ENCODE results near the gene CILP2. TPM values are rescaled to one million over a fixed set of nuclear protein-coding genes. Genes with fewer than 3 reads are reported as not detected.

The CILP2 gene
- total RNA-seq, 3 donors from 2014 or later, result 0.15 to 0.66 (median 0.16) TPM

GRCh38 chr19:19535311-19536191 is 2.5 kb upstream of the CILP2 start:
- intact Hi-C loops (cut with DNase I; ENCODE audit: low total_unique reads), result loop anchor here (10.0 kb wide), 1 partner anchor 419 kb away; no protein-coding TSS in a partner anchor
- TF ChIP-seq CTCF (IDR thresholded peaks at IDR 0.05) (no peak), POLR2A (IDR thresholded peaks at IDR 0.05) (no peak), POLR2AphosphoS5 (IDR thresholded peaks at IDR 0.05) (no peak)
- no peak for DNase-seq (ENCODE audit: low spot score in 2 of 2)

GRCh38 chr19:19537075-19538048 is 703 bp upstream of the CILP2 start:
- intact Hi-C loops (cut with DNase I; ENCODE audit: low total_unique reads), result loop anchor here (10.0 kb wide), 1 partner anchor 417 kb away; no protein-coding TSS in a partner anchor
- Histone ChIP-seq H3K27me3 (no peaks in the 10 kb centered on the region), H3K36me3 (no peaks in the 10 kb centered on the region), H3K4me3 (peak overlapping the region; percentile 28 to 70 (median 52)), H3K27ac (peak overlapping the region; percentile 10 to 19), H3K4me1 (peaks cover 0 to 7% of the 10 kb centered on the region in 2 donors), H3K9me3 (peaks cover 0 to 5% of the 10 kb centered on the region in 2 donors)
- no peak for DNase-seq (ENCODE audit: low spot score in 2 of 2)
- TF ChIP-seq POLR2AphosphoS5 (IDR thresholded peaks at IDR 0.05) (no peak), CTCF (IDR thresholded peaks at IDR 0.05) (no peak), POLR2A (IDR thresholded peaks at IDR 0.05) (no peak)

More at GRCh38 chr19:19535311-19536191, 2.5 kb upstream of the CILP2 start:
- no peaks in the 10 kb centered on the region for H3K4me1 ChIP-seq
- peaks cover 0 to 5% of the 10 kb centered on the region in 2 donors for H3K9me3 ChIP-seq
- H3K36me3 ChIP-seq, result no peaks in the 10 kb centered on the region
- H3K27me3 ChIP-seq, result no peaks in the 10 kb centered on the region
- H3K27ac ChIP-seq, result no peak overlapping the region
- H3K4me3 ChIP-seq, result no peak overlapping the region

GRCh38 chr19:19538785-19539166 is 711 bp downstream of the CILP2 start:
- no peak for DNase-seq (ENCODE audit: low spot score in 2 of 2)
- Histone ChIP-seq H3K27me3 (no peaks in the 10 kb centered on the region), H3K27ac (no peak overlapping the region), H3K4me3 (peak overlapping the region in 2 of 3 donors; percentile 52 to 70), H3K9me3 (peaks cover 0 to 5% of the 10 kb centered on the region in 2 donors), H3K36me3 (no peaks in the 10 kb centered on the region), H3K4me1 (peaks cover 0 to 7% of the 10 kb centered on the region in 2 donors)
- TF ChIP-seq POLR2AphosphoS5 (IDR thresholded peaks at IDR 0.05) (no peak), POLR2A (IDR thresholded peaks at IDR 0.05) (no peak), CTCF (IDR thresholded peaks at IDR 0.05) (no peak)
- intact Hi-C loops (cut with DNase I; ENCODE audit: low total_unique reads), result loop anchor here (10.0 kb wide), 1 partner anchor 416 kb away; no protein-coding TSS in a partner anchor

- Histone ChIP-seq H3K4me3 (no peak overlapping the region), H3K9me3 (peaks cover 0 to 5% of the 10 kb centered on the region in 2 donors), H3K27me3 (no peaks in the 10 kb centered on the region), H3K36me3 (no peaks in the 10 kb centered on the region), H3K27ac (no peak overlapping the region), H3K4me1 (peaks cover 0 to 7% of the 10 kb centered on the region in 2 donors)
- no peak for DNase-seq (ENCODE audit: low spot score in 2 of 2)
- intact Hi-C loops (cut with DNase I; ENCODE audit: low total_unique reads), result loop anchor here (10.0 kb wide), 1 partner anchor 415 kb away; no protein-coding TSS in a partner anchor
- TF ChIP-seq POLR2A (IDR thresholded peaks at IDR 0.05), result no peak
- no peak for TF ChIP-seq CTCF (IDR thresholded peaks at IDR 0.05)
- TF ChIP-seq POLR2AphosphoS5 (IDR thresholded peaks at IDR 0.05), result no peak
These were observed 1.6 kb downstream of the CILP2 start for GRCh38 chr19:19539698-19540063.
